IPS-11a (cell line): ENCODE measurements around the gene LCLAT1.
"Not testable (repeated sequence)": the region's sequence is repeated elsewhere in the genome, so short reads cannot be mapped to it uniquely, and the experiment has no call there.

ENCODE experiments used
- H3K4me3 ChIP-seq: one replicate; pipeline ENCODE4 v1.5.1; 2013; ENCODE audit warnings: low read depth, low read length, control low read depth

LCLAT1 gene

GRCh38 chr2:30484995-30485394, 37.9 kb downstream of the LCLAT1 start:
- no peak overlapping the region for H3K4me3 ChIP-seq

- H3K4me3 ChIP-seq = no peak overlapping the region
These were observed 39.6 kb downstream of the LCLAT1 start for GRCh38 chr2:30486655-30487054.

DNA sequence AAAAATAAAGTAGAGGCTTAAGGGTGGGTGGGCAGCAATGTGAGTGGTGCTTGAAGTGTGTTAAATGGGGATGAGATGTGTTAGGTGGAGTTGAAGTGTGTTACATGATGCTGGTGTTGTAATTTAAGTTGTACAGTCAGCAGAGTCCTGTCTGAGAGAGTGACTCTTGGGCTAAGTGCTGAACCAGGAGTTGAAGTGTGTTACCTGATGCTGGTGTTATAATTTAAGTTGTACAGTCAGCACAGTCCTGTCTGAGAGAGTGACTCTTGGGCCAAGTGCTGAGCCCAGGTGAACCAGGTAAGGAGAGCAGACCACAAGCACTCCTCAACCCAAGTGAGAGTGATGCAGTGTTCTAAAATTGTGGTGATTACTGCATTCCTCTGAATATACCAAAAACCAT, 40.6 kb downstream of the LCLAT1 start:
- no peak overlapping the region for H3K4me3 ChIP-seq

DNA sequence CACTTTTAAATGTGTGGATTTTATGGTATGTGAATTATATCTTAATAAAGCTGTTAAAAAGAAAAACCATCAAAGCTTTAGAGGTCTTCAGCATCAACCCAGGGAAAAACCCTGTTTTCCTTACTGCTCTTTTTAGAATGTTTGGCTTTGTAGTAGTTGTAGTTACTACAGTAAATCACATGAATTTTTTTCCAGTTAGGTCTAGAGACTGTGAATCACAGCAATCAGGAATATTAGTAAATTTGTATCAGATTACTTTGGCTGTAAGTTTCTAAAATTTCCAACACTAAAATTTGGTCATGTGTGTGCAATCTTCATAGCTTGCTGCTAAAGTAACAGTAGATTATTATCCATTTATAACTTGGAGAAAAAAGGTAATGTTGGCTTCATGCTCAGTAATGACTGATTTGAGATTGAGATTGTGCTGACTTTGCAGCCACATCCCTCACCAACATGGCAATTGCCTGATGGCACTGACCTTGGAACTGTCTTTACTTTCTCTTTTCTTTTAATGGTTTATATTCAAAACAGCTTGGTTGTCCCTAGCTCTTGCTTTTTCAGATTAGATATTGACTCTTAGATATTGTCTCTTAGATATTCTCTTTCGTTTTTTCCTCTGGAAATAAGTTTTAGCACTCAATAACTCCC, 41.1 kb downstream of the LCLAT1 start:
- no peak overlapping the region for H3K4me3 ChIP-seq

GRCh38 chr2:30491225-30491624, 44.2 kb downstream of the LCLAT1 start:
- no peak overlapping the region for H3K4me3 ChIP-seq

DNA sequence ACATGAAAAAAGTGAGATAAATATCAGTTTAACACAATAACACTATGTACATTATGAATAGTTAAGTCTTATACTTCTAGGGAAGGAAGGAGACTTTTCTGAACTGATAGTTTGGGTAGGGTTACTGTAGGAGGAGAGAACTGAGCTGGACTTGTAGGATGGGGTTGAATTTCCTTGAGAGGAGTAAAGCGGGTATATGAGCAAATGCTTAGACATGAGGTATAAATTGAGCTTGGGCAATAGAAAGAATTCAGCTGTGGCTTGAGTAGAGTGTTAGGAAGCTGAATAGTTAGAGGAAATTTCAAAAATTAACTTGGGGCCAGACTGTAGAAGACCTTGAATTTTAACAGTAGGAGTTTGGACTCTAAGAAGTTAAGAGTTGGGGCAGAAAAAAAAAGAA, 45.1 kb downstream of the LCLAT1 start:
- no peak overlapping the region for H3K4me3 ChIP-seq

GRCh38 chr2:30492619-30493018, 45.6 kb downstream of the LCLAT1 start:
- H3K4me3 ChIP-seq = no peak overlapping the region

DNA sequence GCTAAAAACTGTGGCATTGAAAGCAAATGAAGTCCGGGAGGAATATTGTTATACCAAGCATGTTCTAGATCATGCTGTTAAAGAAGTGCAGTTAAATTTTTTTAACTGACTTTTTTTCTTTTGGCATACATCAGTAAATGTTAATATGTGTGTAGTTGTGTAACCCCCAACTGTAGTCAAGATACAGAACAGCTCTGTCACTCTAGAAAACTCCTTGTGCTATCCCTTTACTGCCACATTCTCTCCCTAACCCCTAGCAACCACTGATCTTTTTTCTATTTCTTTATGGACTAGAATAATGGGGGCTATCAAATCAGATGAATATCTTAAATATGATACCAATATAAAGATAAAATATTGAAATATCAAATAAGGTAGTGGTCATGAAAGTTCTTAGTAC, 46.4 kb downstream of the LCLAT1 start:
- H3K4me3 ChIP-seq = no peak overlapping the region

GRCh38 chr2:30495896-30496295, 48.9 kb downstream of the LCLAT1 start:
- not testable (repeated sequence) for H3K4me3 ChIP-seq

GRCh38 chr2:30499681-30500080, 52.6 kb downstream of the LCLAT1 start:
- no peak overlapping the region for H3K4me3 ChIP-seq

DNA sequence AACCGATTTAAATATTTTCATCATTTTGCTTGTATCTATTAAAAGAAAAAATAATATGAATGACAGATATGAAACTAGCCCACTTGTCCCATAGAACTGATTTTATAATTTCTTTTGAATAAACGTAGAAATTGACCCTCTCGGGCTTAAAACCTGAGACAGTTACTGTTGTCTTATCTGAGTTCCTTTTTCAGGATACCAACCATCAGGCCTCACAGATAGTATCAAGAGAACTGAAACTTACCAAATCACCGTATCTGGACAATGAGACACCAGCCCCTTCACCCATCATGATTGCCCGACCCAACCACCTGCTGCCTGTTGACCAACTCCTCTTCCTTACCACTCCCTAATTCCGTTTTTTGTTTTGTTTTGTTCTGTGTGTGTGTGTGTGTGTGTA, 53.7 kb downstream of the LCLAT1 start:
- no peak overlapping the region for H3K4me3 ChIP-seq

GRCh38 chr2:30502310-30502709, 55.3 kb downstream of the LCLAT1 start:
- no peak overlapping the region for H3K4me3 ChIP-seq

DNA sequence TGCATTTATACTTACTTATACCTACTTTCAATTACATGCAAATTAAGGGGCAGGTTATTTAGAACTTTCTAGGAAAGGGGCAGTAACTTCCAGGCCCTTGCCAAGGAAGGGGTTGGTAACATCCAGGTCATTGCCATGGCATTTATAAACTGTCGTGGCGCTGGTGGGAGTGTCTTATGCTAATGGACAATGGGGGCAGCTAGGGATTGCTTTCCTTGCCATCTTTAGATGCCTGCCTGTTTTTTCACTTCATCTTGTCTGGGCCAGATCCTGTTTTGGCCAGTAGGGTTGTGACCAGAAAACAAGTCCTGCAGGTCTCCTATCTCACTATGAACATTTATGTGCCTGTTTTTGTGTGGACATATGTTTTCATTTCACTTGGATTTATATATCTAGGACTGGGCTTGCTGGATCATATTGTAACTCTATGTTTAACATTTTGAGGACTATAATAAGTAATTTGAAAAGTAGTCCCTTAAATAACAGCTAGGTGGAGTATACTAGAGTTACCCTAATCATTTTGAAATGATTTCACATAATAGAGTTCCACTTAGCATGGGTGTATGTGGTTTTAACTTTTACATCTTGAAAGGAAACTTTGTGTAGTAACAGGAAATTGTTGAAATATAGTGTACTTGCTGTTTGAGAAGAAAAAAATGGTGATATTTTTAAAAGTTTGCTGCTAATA, 56.1 kb downstream of the LCLAT1 start:
- no peak overlapping the region for H3K4me3 ChIP-seq

GRCh38 chr2:30503695-30504052, 56.6 kb downstream of the LCLAT1 start:
- H3K4me3 ChIP-seq = no peak overlapping the region

DNA sequence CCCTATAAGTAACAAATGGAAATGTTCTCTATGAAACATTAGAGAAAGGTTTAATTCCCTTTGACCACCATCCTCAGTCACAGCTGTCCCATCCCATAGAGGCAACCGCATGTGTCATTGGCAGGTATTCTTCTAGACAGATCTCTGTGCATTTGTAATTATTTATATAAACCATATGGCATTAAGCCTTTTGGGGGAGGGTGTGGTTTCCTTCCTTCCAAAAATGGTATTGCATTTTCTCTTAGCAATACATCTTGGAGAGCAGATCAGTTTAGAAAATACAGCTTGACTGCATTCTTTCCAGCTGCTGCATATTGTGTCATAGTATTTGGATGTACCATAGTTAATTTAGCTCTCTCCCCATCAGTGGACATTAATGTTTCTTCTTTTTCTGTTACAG, 57.7 kb downstream of the LCLAT1 start:
- H3K4me3 ChIP-seq = no peak overlapping the region

- H3K4me3 ChIP-seq = no peak overlapping the region
These were observed 58.6 kb downstream of the LCLAT1 start for GRCh38 chr2:30505500-30506180.

- H3K4me3 ChIP-seq = not testable (repeated sequence)
These were observed 60.4 kb downstream of the LCLAT1 start for GRCh38 chr2:30507460-30507859.

- no peak overlapping the region for H3K4me3 ChIP-seq
These were observed 62.7 kb downstream of the LCLAT1 start for GRCh38 chr2:30509716-30510115.

DNA sequence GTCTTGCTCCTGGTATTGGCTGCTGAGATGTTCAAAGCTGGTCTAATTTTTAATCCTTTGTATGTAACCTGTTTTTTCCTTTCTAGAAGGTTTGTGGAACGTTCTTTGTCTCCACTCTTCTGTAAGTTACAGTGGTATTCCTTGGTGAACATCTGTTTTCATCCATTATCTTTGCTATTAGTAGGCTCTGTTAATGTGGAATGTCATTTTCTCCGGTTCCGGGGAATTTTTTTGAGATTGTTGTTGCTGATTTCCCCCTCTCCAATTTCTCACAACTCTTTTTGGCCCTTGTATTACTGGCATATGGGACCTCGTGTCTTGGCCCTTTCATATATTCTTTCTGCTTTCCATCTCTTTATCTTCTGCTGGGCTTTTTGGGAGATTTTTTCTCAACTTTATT, 63.4 kb downstream of the LCLAT1 start:
- H3K4me3 ChIP-seq = no peak overlapping the region

DNA sequence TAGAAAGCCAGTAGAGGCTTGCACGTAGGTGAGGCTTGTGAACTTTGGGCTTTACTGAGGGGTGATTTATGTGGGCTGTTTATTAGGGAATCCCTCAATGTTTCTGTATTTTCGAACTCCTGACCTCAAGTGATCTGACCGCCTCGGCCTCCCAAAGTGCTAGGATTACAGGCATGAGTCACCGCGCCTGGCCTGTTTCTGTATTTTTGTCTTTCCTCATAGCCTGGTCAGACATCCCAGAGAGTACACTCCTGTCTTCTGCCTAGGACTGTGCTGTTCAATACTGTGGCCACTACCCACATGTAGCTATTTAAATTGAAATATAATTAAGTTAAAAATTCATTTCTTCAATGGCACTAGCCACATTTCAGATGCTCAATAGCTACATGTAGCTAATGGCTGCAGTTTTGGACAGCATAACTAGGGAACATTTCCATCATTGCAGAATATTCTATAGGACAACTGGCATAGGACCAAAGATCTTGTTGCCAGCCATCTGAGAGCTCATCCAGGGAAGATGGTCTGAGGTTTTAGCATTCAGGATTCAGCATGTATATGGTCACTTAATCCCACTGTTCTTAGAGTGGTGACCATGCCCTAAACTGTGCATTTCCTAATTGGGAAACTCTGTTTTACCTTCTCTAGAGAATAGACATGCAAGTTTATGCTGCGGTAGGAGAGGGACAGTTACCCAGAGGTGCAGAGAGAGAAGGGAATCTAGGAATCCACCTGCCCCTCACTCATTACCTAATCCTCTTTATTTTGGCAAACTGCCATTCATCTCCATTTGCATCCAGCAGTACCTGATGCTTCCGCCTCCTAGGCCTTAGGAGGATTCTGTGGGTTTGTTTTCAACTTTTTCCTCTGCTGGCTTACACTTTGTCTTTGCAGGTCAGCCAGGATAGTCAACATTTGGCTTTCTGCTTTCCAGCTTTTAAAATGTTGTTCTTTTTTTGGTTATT, 64.4 kb downstream of the LCLAT1 start:
- no peak overlapping the region for H3K4me3 ChIP-seq

DNA sequence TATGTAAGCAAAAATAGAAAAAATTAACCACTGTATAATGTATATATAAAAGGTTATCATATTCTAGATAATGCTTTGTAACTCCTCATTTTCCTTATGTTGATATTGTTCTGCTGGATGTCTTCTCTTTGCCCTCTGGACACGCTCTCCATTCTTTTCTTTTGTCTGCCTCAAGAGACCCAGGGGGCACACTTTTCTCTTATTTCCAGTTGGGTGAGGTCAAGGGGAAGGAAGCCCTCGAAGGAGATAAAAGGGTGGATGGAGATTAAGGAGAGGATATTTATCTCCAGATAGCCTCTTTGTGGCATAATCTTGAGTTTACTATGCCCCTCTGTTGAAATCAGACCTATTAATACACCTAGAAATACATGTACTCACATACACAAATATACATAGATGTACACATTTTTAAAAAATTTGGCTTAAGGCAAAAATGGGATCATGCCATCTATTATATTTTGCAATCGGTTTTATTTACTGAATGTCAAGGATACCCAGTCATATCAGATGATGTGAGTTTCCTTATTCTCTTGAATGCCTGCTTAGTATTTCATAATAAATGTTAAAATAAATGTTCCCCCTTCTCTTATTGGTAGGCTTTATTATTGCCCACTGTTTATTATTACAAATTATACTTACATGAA, 65.3 kb downstream of the LCLAT1 start:
- H3K4me3 ChIP-seq = no peak overlapping the region
